Memory B cell (primary cell): ENCODE measurements around the gene CD302.

ENCODE experiments used
- ATAC-seq: fragments of 150-1000 bp; cut with Tn5 transposase; 2 replicates; pipeline ENCODE4 v1.10.0; 2021; ENCODE audit warnings: low read depth, mild to moderate bottlenecking, moderate library complexity
- DNase-seq, 2 donors: peaks; one replicate each; pipeline ENCODE4 v3.0.0; 2022; ENCODE audit warnings: low spot score in 2 of 2
- H3K27ac Mint-ChIP-seq: one replicate; pipeline ENCODE4 v1.8.0; 2022; ENCODE audit warnings: mild to moderate bottlenecking, moderate library complexity, mixed read lengths
- H3K27me3 Mint-ChIP-seq: one replicate; pipeline ENCODE4 v1.8.0; 2022; ENCODE audit warnings: mixed read lengths
- H3K36me3 Mint-ChIP-seq: one replicate; pipeline ENCODE4 v1.8.0; 2022; ENCODE audit warnings: mild to moderate bottlenecking, mixed read lengths
- H3K4me1 Mint-ChIP-seq: one replicate; pipeline ENCODE4 v1.8.0; 2022; ENCODE audit warnings: mixed read lengths
- H3K4me3 Mint-ChIP-seq: one replicate; pipeline ENCODE4 v1.8.0; 2022; ENCODE audit warnings: mild to moderate bottlenecking, moderate library complexity, mixed read lengths
- H3K9me3 Mint-ChIP-seq: one replicate; pipeline ENCODE4 v1.8.0; 2022; ENCODE audit warnings: mixed read lengths

The CD302 gene

GRCh38 chr2:159722580-159722979, 75.4 kb downstream of the CD302 start:
- no peak for ATAC-seq
- no peak overlapping the region for H3K4me3 Mint-ChIP-seq
- H3K4me1 Mint-ChIP-seq, result peaks cover 46% of the 10 kb centered on the region
- no peaks in the 10 kb centered on the region for H3K27me3 Mint-ChIP-seq
- H3K27ac Mint-ChIP-seq, result no peak overlapping the region
- no peak for DNase-seq
- peaks cover 33% of the 10 kb centered on the region for H3K36me3 Mint-ChIP-seq
- peaks cover 1% of the 10 kb centered on the region for H3K9me3 Mint-ChIP-seq

- no peak overlapping the region for H3K4me3 Mint-ChIP-seq
- ATAC-seq, result no peak
- peaks cover 1% of the 10 kb centered on the region for H3K9me3 Mint-ChIP-seq
- H3K27me3 Mint-ChIP-seq, result no peaks in the 10 kb centered on the region
- H3K27ac Mint-ChIP-seq, result no peak overlapping the region
- peaks cover 36% of the 10 kb centered on the region for H3K36me3 Mint-ChIP-seq
- peaks cover 46% of the 10 kb centered on the region for H3K4me1 Mint-ChIP-seq
- DNase-seq, result no peak
Observed at GRCh38 chr2:159720676-159721075, 77.3 kb downstream of the CD302 start.
